ENCODE measurements around the gene RFC5. TPM values are rescaled to one million over a fixed set of nuclear protein-coding genes. Genes with fewer than 3 reads are reported as not detected.

Gene RFC5
- total RNA-seq, 1 experiment from 2014 or later = 78.6 TPM

DNA sequence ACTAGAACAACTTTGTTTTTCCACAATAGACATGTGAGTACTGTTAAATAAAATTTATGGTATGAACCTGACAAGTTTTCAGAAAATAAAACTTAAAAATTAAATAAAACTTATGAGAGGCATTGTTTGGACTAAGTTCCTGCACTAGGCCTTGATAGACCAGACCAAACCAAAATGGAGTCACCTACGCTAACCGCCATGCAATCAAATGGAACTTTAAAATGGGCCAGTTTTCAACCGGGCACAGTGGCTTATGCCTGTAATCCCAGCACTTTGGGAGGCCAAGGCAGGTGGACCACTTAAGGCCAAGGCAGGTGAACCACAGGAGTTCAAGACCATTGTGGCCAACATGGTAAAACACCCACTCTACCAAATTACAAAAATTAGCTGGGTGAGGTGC, 5.1 kb upstream of the RFC5 start:
- Histone ChIP-seq H3K4me1 (ENCODE audit: control insufficient read depth in 1 of 2, insufficient read depth in 2 of 2, low read length in 2 of 2) (peaks cover 5 to 12% of the 10 kb centered on the region in 2 experiments; a peak in 3 of 4 replicates), H3K27ac (ENCODE audit: low read depth, low read length) (no peak overlapping the region), H3K9me3 (ENCODE audit: control insufficient read depth in 1 of 2, insufficient read depth in 1 of 2, low read depth in 1 of 2, low read length in 2 of 2) (no peaks in the 10 kb centered on the region), H2AFZ (ENCODE audit: low read depth, low read length, poor library complexity, severe bottlenecking) (peak overlapping the region; percentile 35), H4K20me1 (ENCODE audit: insufficient read depth) (no peaks in the 10 kb centered on the region), H3K4me2 (ENCODE audit: low read length) (no peak overlapping the region), H3K9ac (ENCODE audit: low read length) (no peak overlapping the region), H3K27me3 (ENCODE audit: insufficient read depth, low read length) (no peaks in the 10 kb centered on the region), H3K4me3 (replicated peaks in 1 of 2; ENCODE audit: low read depth in 1 of 2, low read length in 2 of 2) (no peak overlapping the region), H3K9me2 (ENCODE audit: insufficient read depth) (no peaks in the 10 kb centered on the region), H3K79me2 (ENCODE audit: insufficient read depth, low read length) (no peaks in the 10 kb centered on the region), H3K36me3 (ENCODE audit: control insufficient read depth in 1 of 2, insufficient read depth in 2 of 2, low read length in 2 of 2) (no peaks in the 10 kb centered on the region)
- DNase-seq (ENCODE audit: low read depth, low spot score) (no peak), ATAC-seq (no peak)
- TF ChIP-seq ELF1 (IDR thresholded peaks at IDR 0.05; ENCODE audit: borderline replicate concordance, low read depth) = no peak
- TF ChIP-seq, protein P1, sequence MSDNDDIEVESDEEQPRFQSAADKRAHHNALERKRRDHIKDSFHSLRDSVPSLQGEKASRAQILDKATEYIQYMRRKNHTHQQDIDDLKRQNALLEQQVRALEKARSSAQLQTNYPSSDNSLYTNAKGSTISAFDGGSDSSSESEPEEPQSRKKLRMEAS (IDR thresholded peaks at IDR 0.05) = no peak
- TF ChIP-seq, protein P2, sequence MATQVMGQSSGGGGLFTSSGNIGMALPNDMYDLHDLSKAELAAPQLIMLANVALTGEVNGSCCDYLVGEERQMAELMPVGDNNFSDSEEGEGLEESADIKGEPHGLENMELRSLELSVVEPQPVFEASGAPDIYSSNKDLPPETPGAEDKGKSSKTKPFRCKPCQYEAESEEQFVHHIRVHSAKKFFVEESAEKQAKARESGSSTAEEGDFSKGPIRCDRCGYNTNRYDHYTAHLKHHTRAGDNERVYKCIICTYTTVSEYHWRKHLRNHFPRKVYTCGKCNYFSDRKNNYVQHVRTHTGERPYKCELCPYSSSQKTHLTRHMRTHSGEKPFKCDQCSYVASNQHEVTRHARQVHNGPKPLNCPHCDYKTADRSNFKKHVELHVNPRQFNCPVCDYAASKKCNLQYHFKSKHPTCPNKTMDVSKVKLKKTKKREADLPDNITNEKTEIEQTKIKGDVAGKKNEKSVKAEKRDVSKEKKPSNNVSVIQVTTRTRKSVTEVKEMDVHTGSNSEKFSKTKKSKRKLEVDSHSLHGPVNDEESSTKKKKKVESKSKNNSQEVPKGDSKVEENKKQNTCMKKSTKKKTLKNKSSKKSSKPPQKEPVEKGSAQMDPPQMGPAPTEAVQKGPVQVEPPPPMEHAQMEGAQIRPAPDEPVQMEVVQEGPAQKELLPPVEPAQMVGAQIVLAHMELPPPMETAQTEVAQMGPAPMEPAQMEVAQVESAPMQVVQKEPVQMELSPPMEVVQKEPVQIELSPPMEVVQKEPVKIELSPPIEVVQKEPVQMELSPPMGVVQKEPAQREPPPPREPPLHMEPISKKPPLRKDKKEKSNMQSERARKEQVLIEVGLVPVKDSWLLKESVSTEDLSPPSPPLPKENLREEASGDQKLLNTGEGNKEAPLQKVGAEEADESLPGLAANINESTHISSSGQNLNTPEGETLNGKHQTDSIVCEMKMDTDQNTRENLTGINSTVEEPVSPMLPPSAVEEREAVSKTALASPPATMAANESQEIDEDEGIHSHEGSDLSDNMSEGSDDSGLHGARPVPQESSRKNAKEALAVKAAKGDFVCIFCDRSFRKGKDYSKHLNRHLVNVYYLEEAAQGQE (IDR thresholded peaks at IDR 0.05; ENCODE audit: low read depth) = no peak
- TF ChIP-seq FOSL1 (IDR thresholded peaks at IDR 0.05; ENCODE audit: low read depth) = no peak
- TF ChIP-seq SP1 (IDR thresholded peaks at IDR 0.05; ENCODE audit: low read depth) = no peak
- TF ChIP-seq EZH2 (IDR thresholded peaks at IDR 0.05) = no peak
- no peak for TF ChIP-seq EZH2phosphoT487 (IDR thresholded peaks at IDR 0.05; ENCODE audit: borderline replicate concordance)
- TF ChIP-seq SIN3A (IDR thresholded peaks at IDR 0.05; ENCODE audit: low read depth) = no peak
- TF ChIP-seq TCF7L2 (IDR thresholded peaks at IDR 0.05; ENCODE audit: borderline replicate concordance, extremely low read depth, insufficient read depth, insufficient read length) = no peak
- TF ChIP-seq ZFX (IDR thresholded peaks at IDR 0.05) = no peak
- no peak for TF ChIP-seq JUND (IDR thresholded peaks at IDR 0.05)
- TF ChIP-seq ZNF274 (IDR thresholded peaks at IDR 0.05; ENCODE audit: low read depth, low read length) = no peak
- no peak for TF ChIP-seq SRF (IDR thresholded peaks at IDR 0.05; ENCODE audit: low read depth)
- no peak for TF ChIP-seq RAD21 (IDR thresholded peaks at IDR 0.05; ENCODE audit: low read depth)
- ChIA-PET RAD21 (ENCODE audit: low non-redundant PET in 1 of 2, low total read pairs in 2 of 2, uncharacterized antibody in 2 of 2, unreplicated experiment in 2 of 2) (no interaction called here), CTCF (no interaction called here), POLR2A (no interaction called here)
- intact Hi-C loops (cut with micrococcal nuclease) = no loop called here
- BruUV-seq (replicated peaks) = no TSS peak
